Adipocyte (in vitro differentiated cells): Measurements from ENCODE around the gene PHF21A.
A peak's percentile ranks its signal among the peaks of the same experiment; 100 is the strongest.

Experiments used
- DNase-seq: peaks from one replicate; pipeline ENCODE4 v3.0.0-alpha.2; 2015; ENCODE audit warnings: low read depth
- H3K27me3 ChIP-seq: replicated peaks from 2 replicates; pipeline ENCODE4 v1.7.0; 2013; ENCODE audit warnings: mild to moderate bottlenecking, low read length, moderate library complexity; ENCODE audit not compliant: control insufficient read depth, insufficient read depth
- H3K36me3 ChIP-seq: 2 replicates; pipeline ENCODE4 v1.7.0; 2013; ENCODE audit warnings: low read length, mild to moderate bottlenecking, moderate library complexity; ENCODE audit not compliant: control insufficient read depth, insufficient read depth, severe bottlenecking
- H3K4me1 ChIP-seq: 2 replicates; pipeline ENCODE4 v1.7.0; 2013; ENCODE audit warnings: mild to moderate bottlenecking, low read length, moderate library complexity; ENCODE audit not compliant: control insufficient read depth, insufficient read depth
- H3K4me3 ChIP-seq: 2 replicates; pipeline ENCODE4 v1.7.0; 2013; ENCODE audit warnings: mild to moderate bottlenecking, low read length, moderate library complexity
- H3K9ac ChIP-seq: 2 replicates; pipeline ENCODE4 v1.7.0; 2013; ENCODE audit warnings: mild to moderate bottlenecking, low read length, moderate library complexity
- H3K9me3 ChIP-seq: 2 replicates; pipeline ENCODE4 v1.7.0; 2013; ENCODE audit warnings: mild to moderate bottlenecking, low read length, moderate library complexity; ENCODE audit not compliant: control insufficient read depth

The PHF21A gene

DNA sequence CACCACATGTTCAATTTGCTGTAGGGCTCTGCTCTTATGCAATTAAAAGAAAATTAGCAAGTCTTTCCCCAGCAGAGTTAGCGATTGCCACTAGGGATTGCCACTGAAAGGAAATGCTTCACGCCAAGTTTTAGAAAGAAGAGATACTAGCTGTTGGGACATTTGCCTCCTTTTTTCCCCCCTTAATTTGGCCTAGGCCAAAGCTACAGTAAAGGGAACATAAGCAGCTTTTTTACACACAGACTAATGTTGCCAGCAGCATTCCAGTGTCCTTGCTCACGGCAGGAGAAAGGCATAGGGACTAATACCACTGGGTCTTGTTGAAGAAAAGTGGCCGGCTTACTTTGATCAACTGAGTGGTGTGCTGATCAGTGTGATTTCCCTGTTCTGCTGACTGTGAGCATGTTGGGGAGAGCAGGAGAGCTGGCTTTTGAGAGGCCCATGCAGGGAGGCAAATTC, 71.2 kb downstream of the PHF21A start:
- H3K9me3 ChIP-seq: no peaks in the 10 kb centered on the region
- peaks cover 51% of the 10 kb centered on the region for H3K4me1 ChIP-seq
- peak; percentile 85 for DNase-seq
- H3K27me3 ChIP-seq: no peaks in the 10 kb centered on the region
- H3K4me3 ChIP-seq: peak overlapping the region; percentile 8
- H3K9ac ChIP-seq: peak overlapping the region; percentile 54
- peaks cover 3% of the 10 kb centered on the region for H3K36me3 ChIP-seq

DNA sequence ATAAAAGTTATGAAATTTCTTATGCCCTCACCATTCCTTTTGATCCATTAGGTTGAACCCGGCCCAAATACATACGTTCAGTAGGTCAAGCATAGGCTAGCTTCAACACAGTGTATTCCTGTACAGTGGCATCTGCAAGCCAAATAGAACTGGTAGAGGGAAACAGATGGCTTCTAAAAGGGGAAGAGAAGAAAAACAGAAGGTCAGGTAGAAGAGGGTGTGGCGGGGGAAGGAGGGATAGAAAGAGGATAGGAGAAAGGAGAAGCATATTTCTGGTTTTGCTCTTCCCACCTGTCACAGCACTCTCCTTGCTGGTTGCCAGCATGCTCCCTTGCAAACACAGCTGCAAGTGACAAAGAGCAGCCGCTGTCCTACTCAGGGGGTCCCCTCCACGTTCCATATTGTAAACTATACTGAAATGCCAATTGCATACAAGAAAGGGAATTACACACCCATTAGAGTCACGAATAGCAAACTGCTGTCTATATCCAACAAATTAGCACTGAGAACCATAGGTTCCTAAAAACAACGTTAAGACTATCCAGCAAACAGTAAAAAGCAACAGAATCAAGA, 71.8 kb downstream of the PHF21A start:
- no peak for DNase-seq
- peak overlapping the region; percentile 8 for H3K4me3 ChIP-seq
- no peak overlapping the region for H3K9ac ChIP-seq

GRCh38 chr11:46048198-46048597, 73.1 kb downstream of the PHF21A start:
- H3K27me3 ChIP-seq: no peaks in the 10 kb centered on the region
- no peak overlapping the region for H3K4me3 ChIP-seq
- DNase-seq: no peak
- H3K4me1 ChIP-seq: peaks cover 46% of the 10 kb centered on the region
- H3K9ac ChIP-seq: no peak overlapping the region
- H3K36me3 ChIP-seq: no peaks in the 10 kb centered on the region
- H3K9me3 ChIP-seq: no peaks in the 10 kb centered on the region

More for the DNA sequence above, 71.8 kb downstream of the PHF21A start:
- peaks cover 3% of the 10 kb centered on the region for H3K36me3 ChIP-seq
- no peaks in the 10 kb centered on the region for H3K9me3 ChIP-seq
- peaks cover 46% of the 10 kb centered on the region for H3K4me1 ChIP-seq
- H3K27me3 ChIP-seq: no peaks in the 10 kb centered on the region

DNA sequence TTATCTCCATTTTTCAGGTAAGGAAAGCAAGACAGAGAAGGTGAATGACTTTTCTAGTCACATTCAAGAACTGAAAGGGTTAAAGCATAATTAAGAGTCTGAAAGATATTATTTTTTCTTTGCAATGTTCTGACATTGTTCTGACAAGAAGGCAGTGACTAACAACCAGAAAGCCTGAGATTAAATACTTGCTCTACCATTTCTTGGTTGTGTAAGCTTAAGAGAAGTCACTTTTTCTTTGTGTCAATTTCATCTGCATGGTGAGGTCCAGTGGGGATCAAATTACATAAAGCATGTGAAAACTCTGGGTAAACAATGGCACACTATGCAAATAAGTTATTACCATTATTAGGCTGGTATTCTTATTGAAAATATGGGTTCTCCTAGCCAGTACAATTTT, 73.7 kb downstream of the PHF21A start:
- Histone ChIP-seq H3K27me3 (no peaks in the 10 kb centered on the region), H3K4me3 (no peak overlapping the region), H3K9ac (no peak overlapping the region), H3K4me1 (peaks cover 46% of the 10 kb centered on the region), H3K9me3 (no peaks in the 10 kb centered on the region), H3K36me3 (no peaks in the 10 kb centered on the region)
- DNase-seq: peak; percentile 57

DNA sequence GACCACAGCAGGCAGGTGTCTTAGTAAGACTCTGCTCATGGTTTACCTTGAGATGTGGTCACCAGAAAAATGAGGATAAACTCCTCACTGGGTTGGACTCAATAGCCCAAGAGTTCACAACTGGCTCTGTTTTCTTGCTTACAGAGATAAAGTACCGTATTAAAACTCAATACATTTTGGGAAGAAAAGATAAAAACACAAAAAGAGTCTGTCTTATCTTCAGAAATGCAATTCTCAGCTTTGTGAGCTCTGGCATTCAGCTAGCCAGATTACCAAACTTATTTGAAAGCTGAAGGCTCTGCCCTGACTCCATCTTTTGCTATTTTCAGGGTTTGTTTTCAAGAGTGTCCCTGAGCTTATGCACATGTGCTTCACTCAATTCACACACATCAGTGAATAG, 75.4 kb downstream of the PHF21A start:
- no peak overlapping the region for H3K4me3 ChIP-seq
- peaks cover 43% of the 10 kb centered on the region for H3K4me1 ChIP-seq
- H3K9me3 ChIP-seq: no peaks in the 10 kb centered on the region

DNA sequence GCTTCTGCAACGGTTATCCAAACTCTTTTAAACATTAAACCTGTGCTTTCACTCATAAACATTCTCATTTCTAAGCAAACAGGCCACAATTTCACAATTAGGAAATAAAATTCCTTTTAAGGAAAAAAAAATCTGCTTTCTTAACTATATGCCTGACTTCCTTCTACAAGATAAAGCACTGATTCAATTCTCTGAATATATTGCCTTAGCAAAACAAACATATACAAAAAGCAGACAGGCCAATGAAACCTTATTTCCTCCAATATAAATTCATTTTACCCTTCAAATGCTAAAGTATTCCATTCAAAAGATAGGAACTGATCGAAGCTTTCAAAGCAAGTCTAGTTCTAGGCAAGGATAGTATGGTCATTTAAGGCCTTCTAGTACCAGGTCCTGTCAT, 76.7 kb downstream of the PHF21A start:
- no peaks in the 10 kb centered on the region for H3K9me3 ChIP-seq
- no peak for DNase-seq
- peaks cover 42% of the 10 kb centered on the region for H3K4me1 ChIP-seq
- no peak overlapping the region for H3K9ac ChIP-seq
- H3K4me3 ChIP-seq: no peak overlapping the region
- no peaks in the 10 kb centered on the region for H3K36me3 ChIP-seq
- no peaks in the 10 kb centered on the region for H3K27me3 ChIP-seq

More for the DNA sequence above, 75.4 kb downstream of the PHF21A start:
- Histone ChIP-seq H3K27me3 (no peaks in the 10 kb centered on the region), H3K9ac (no peak overlapping the region), H3K36me3 (no peaks in the 10 kb centered on the region)
- DNase-seq: no peak

DNA sequence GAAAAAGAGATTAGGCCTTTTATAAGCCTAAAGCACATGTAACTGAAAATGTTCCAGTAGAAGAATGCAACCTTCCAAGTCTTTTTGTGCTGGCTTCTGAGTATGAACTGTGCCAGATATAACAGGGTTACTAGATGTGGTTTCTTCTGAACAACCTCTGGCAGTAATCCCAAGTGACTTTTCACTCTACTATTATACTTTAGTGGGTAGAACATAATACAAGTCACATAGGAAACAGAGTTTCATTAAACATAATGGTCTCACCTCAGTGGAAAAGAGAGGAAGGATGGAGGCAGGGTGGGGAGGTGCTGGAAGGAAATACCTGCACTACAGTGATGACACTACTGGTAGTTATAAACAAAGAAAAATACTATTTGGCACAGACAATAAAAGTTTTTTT, 81.3 kb downstream of the PHF21A start:
- DNase-seq: peak; percentile 71
- H3K36me3 ChIP-seq: no peaks in the 10 kb centered on the region
- H3K27me3 ChIP-seq: no peaks in the 10 kb centered on the region
- H3K9ac ChIP-seq: no peak overlapping the region
- H3K9me3 ChIP-seq: no peaks in the 10 kb centered on the region
- peaks cover 15% of the 10 kb centered on the region for H3K4me1 ChIP-seq
- no peak overlapping the region for H3K4me3 ChIP-seq

DNA sequence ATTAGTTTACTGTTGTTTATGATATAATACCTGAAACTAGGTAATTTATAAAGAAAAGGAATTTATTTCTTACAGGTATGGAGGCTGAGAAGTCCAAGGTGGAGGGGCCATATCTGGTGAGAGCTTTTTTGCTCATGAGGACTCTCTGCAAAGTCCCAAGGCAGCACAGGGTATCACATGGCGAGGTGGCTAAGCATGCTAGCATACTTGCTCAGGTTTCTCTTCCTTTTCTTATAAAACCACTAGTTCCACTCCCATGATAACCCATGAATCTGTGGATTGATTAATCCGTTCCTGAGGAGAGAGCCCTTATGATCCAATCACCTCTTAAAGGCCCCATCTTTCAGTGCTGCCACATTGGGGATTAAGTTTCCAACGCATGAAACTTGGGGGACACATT, 82.7 kb downstream of the PHF21A start:
- H3K9ac ChIP-seq: no peak overlapping the region
- H3K9me3 ChIP-seq: no peaks in the 10 kb centered on the region
- H3K4me3 ChIP-seq: no peak overlapping the region
- H3K4me1 ChIP-seq: peaks cover 25% of the 10 kb centered on the region
- H3K27me3 ChIP-seq: no peaks in the 10 kb centered on the region
- no peaks in the 10 kb centered on the region for H3K36me3 ChIP-seq
- DNase-seq: no peak

DNA sequence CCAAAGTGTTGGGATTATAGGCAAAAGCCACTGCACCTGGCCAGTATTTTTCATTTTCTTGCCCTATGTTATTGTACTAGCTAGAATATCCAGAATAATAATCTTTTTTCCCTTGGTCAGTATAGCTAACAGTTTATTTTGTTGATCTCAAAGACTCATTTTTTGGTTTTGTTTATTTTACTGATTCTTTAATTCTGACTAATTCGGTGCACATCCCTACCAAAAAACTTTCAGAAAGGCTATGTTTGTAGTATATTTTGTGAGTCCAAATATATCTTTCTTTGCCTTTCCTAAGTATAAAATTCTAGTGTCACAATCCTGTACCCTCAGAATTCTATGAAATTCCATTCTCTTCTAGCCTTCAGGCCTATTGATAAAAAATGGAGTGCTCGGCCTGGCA, 84.3 kb downstream of the PHF21A start:
- H3K9me3 ChIP-seq: no peaks in the 10 kb centered on the region
- no peaks in the 10 kb centered on the region for H3K27me3 ChIP-seq
- no peak overlapping the region for H3K4me3 ChIP-seq
- peak; percentile 35 for DNase-seq
- no peaks in the 10 kb centered on the region for H3K36me3 ChIP-seq
- H3K4me1 ChIP-seq: peaks cover 25% of the 10 kb centered on the region
- no peak overlapping the region for H3K9ac ChIP-seq

GRCh38 chr11:46036009-46036408, 85.2 kb downstream of the PHF21A start:
- no peaks in the 10 kb centered on the region for H3K36me3 ChIP-seq
- no peaks in the 10 kb centered on the region for H3K27me3 ChIP-seq
- H3K4me1 ChIP-seq: peaks cover 25% of the 10 kb centered on the region
- H3K9ac ChIP-seq: no peak overlapping the region
- no peak overlapping the region for H3K4me3 ChIP-seq
- no peak for DNase-seq
- no peaks in the 10 kb centered on the region for H3K9me3 ChIP-seq

- Histone ChIP-seq H3K9ac (no peak overlapping the region), H3K4me1 (peaks cover 11% of the 10 kb centered on the region)
Measured at GRCh38 chr11:46034041-46034440, 87.2 kb downstream of the PHF21A start.

More at GRCh38 chr11:46034041-46034440, 87.2 kb downstream of the PHF21A start:
- Histone ChIP-seq H3K4me3 (no peak overlapping the region), H3K27me3 (no peaks in the 10 kb centered on the region), H3K36me3 (no peaks in the 10 kb centered on the region), H3K9me3 (no peaks in the 10 kb centered on the region)
- no peak for DNase-seq
